ENCODE data around the gene SDF4. TPM values are rescaled to one million over a fixed set of nuclear protein-coding genes. Genes with fewer than 3 reads are reported as not detected.
A peak's percentile ranks its signal among the peaks of the same experiment; 100 is the strongest.

SDF4 gene
- total RNA-seq, 1 experiment from 2014 or later, result 82.0 TPM

DNA sequence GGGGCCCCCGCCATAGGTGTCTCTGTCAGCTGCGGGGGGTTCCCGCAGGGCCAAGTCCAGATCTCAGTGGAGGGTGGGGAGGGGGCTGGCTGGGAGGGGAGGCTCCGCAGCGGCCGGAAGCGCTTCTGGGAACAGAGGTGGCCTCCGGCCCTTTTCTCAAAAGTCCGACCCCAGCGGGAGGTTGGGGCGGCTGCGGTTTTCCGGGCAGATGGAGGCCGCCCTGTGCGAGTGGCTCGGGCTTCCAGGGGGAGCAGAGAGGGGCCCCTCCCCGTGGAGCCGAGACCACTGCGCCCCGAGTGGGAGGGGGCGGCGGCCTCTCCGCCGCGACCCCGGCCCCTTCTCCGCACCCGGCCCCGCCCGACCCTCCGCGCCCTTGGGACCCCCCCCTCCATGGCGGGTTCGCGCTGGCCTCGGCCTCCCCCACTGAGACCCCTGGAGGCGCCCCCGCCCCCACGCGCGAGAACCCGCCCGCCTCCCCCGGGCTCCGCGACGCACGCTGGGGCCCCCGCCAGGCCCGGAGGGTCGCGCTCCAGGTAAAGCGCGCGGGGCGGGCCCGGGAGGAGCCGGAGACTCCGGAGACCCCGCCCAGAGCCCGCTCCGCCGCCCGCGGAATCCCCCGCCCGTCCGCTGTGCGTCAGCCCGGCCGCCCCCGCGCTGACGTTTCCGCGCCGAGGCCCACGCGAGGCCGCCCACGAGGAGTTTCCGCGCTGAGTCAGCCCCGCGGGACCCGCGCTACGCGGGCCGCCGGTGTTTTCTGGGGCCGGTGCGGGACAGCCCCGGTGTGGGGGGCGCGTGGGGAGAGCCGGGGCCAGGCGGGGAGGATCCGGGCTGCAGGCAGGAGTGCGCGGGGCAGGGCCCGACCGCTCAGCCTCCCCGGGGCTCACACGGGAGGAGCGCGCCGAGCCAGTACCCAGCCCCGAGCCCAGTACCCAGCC is 30.7 kb downstream of the SDF4 start:
- H3K27ac Mint-ChIP-seq, result no peak overlapping the region
- Histone ChIP-seq H4K8ac (replicated peaks; ENCODE audit: insufficient read length, low read depth, low read length) (no peak overlapping the region), H3K27me3 (ENCODE audit: insufficient read depth, low read length) (no peaks in the 10 kb centered on the region; the same call in 1 of the 2 replicates), H3K23me2 (ENCODE audit: insufficient read length, low read depth, low read length, poor library complexity, severe bottlenecking) (peaks cover 3% of the 10 kb centered on the region), H3K27ac (ENCODE audit: insufficient read length, low read depth, low read length) (no peak overlapping the region), H4K5ac (ENCODE audit: insufficient read length, low read depth, low read length) (no peak overlapping the region), H3K9me3 (ENCODE audit: control insufficient read depth, low read depth, low read length) (no peaks in the 10 kb centered on the region), H4K91ac (ENCODE audit: insufficient read length, low read depth, low read length) (no peak overlapping the region), H4K20me1 (ENCODE audit: control insufficient read depth, insufficient read depth, insufficient read length) (no peaks in the 10 kb centered on the region), H2AFZ (ENCODE audit: low read length) (no peak overlapping the region), H2AK5ac (ENCODE audit: insufficient read length, low read length) (no peak overlapping the region), H3K18ac (ENCODE audit: insufficient read length, low read depth, low read length) (no peak overlapping the region), H3K9ac (ENCODE audit: extremely low read depth, insufficient read length, low read length) (no peak overlapping the region), H2BK20ac (ENCODE audit: low read depth, low read length, poor library complexity, severe bottlenecking) (no peak overlapping the region), H3K79me2 (ENCODE audit: insufficient read depth, low read length) (no peaks in the 10 kb centered on the region), H2BK5ac (ENCODE audit: insufficient read length, low read length) (no peak overlapping the region), H2BK15ac (ENCODE audit: low read depth, low read length) (no peak overlapping the region), H3T11ph (ENCODE audit: low read length) (no peak overlapping the region), H3K23ac (ENCODE audit: insufficient read length, low read depth, low read length) (no peak overlapping the region), H3K4ac (ENCODE audit: low read depth, low read length) (no peak overlapping the region), H3K79me1 (ENCODE audit: insufficient read depth, low read depth, low read length, poor library complexity, severe bottlenecking) (no peaks in the 10 kb centered on the region), H3K14ac (ENCODE audit: insufficient read depth, low read length) (no peak overlapping the region), H3K4me1 (ENCODE audit: insufficient read depth, low read length) (no peaks in the 10 kb centered on the region), H2BK12ac (ENCODE audit: insufficient read length, low read depth, low read length) (no peak overlapping the region), H3K56ac (ENCODE audit: insufficient read length, low read depth, low read length) (no peak overlapping the region), H2BK120ac (ENCODE audit: low read depth, low read length, poor library complexity, severe bottlenecking) (no peak overlapping the region), H3K4me2 (ENCODE audit: insufficient read depth, insufficient read length, low read length) (no peak overlapping the region)
- H3K4me1 Mint-ChIP-seq, result peaks cover 3 to 4% of the 10 kb centered on the region in 2 experiments; a peak in 3 of 4 replicates
- peak overlapping the region; percentile 50 to 66; a peak in 4 of 5 replicates for H3K4me3 Mint-ChIP-seq
- no CpG with 5 or more reads among the region's 109 CpGs for WGBS (ENCODE audit: extremely low coverage, insufficient read length, low lambda C conversion rate)
- no peaks in the 10 kb centered on the region; a peak in 1 of 5 replicates for H3K9me3 Mint-ChIP-seq
- no peaks in the 10 kb centered on the region for H3K36me3 Mint-ChIP-seq (ENCODE audit: insufficient read depth in 1 of 3, low read depth in 3 of 3)
- H3K27me3 Mint-ChIP-seq (ENCODE audit: low read depth), result peaks cover 23% of the 10 kb centered on the region
- TF ChIP-seq, protein P1, sequence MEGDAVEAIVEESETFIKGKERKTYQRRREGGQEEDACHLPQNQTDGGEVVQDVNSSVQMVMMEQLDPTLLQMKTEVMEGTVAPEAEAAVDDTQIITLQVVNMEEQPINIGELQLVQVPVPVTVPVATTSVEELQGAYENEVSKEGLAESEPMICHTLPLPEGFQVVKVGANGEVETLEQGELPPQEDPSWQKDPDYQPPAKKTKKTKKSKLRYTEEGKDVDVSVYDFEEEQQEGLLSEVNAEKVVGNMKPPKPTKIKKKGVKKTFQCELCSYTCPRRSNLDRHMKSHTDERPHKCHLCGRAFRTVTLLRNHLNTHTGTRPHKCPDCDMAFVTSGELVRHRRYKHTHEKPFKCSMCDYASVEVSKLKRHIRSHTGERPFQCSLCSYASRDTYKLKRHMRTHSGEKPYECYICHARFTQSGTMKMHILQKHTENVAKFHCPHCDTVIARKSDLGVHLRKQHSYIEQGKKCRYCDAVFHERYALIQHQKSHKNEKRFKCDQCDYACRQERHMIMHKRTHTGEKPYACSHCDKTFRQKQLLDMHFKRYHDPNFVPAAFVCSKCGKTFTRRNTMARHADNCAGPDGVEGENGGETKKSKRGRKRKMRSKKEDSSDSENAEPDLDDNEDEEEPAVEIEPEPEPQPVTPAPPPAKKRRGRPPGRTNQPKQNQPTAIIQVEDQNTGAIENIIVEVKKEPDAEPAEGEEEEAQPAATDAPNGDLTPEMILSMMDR (conservative IDR thresholded peaks at IDR 0.05), result no peak
- peak; percentile 45 for DNase-seq

Data from H9 (cell line).